Muscle of leg (tissue), 11 donors: Measurements from ENCODE around the gene MFSD12. TPM values are rescaled to one million over a fixed set of nuclear protein-coding genes. Genes with fewer than 3 reads are reported as not detected.
"Not testable (repeated sequence)": the region's sequence is repeated elsewhere in the genome, so short reads cannot be mapped to it uniquely, and the experiment has no call there.

ENCODE experiments used
- DNase-seq: peaks from one replicate; pipeline ENCODE4 v3.0.0; 2013
- H3K27ac ChIP-seq: one replicate; pipeline ENCODE4 v1.5.1; 2013; ENCODE audit warnings: mild to moderate bottlenecking, low read length, control low read depth
- H3K27me3 ChIP-seq: one replicate; pipeline ENCODE4 v1.6.1; 2013; ENCODE audit warnings: low read length; ENCODE audit not compliant: control insufficient read depth, insufficient read depth
- H3K36me3 ChIP-seq: one replicate; pipeline ENCODE4 v1.6.1; 2013; ENCODE audit warnings: low read length; ENCODE audit not compliant: control insufficient read depth, insufficient read depth
- H3K4me1 ChIP-seq: one replicate; pipeline ENCODE4 v1.6.1; 2013; ENCODE audit warnings: low read length; ENCODE audit not compliant: control insufficient read depth, insufficient read depth
- H3K4me3 ChIP-seq: one replicate; pipeline ENCODE4 v1.5.1; 2013; ENCODE audit warnings: low read length, control low read depth
- H3K9me3 ChIP-seq: replicated peaks from 2 replicates; pipeline ENCODE4 v1.6.1; 2013; ENCODE audit warnings: low read depth, low read length; ENCODE audit not compliant: control insufficient read depth
- WGBS: methylation state at CpG from one replicate; pipeline ENCODE4 v1.1.5; 2013; ENCODE audit warnings: missing lambda C conversion rate; ENCODE audit not compliant: insufficient coverage; 5-methylcytosine and 5-hydroxymethylcytosine counted together
- polyA plus RNA-seq, 8 donors: library from polyadenylated mRNA; unstranded; fragments of 120-200 nt; gene quantifications; one replicate each; pipeline versions ENCODE4 v1.2.1 to v1.2.3, GENCODE V29; 2013; ENCODE audit warnings: inconsistent platforms in 1 of 8, low replicate concordance in 1 of 8; ENCODE audit not compliant: insufficient read length in 8 of 8, insufficient read depth in 1 of 8
- total RNA-seq: library from RNA; stranded (reverse); fragments of 120-200 nt; gene quantifications from one replicate; pipeline ENCODE4 v1.2.4, GENCODE V29; 2013

Gene MFSD12
- total and polyA plus RNA-seq, 9 donors: 15.3 to 39.7 (median 27.6) TPM

DNA sequence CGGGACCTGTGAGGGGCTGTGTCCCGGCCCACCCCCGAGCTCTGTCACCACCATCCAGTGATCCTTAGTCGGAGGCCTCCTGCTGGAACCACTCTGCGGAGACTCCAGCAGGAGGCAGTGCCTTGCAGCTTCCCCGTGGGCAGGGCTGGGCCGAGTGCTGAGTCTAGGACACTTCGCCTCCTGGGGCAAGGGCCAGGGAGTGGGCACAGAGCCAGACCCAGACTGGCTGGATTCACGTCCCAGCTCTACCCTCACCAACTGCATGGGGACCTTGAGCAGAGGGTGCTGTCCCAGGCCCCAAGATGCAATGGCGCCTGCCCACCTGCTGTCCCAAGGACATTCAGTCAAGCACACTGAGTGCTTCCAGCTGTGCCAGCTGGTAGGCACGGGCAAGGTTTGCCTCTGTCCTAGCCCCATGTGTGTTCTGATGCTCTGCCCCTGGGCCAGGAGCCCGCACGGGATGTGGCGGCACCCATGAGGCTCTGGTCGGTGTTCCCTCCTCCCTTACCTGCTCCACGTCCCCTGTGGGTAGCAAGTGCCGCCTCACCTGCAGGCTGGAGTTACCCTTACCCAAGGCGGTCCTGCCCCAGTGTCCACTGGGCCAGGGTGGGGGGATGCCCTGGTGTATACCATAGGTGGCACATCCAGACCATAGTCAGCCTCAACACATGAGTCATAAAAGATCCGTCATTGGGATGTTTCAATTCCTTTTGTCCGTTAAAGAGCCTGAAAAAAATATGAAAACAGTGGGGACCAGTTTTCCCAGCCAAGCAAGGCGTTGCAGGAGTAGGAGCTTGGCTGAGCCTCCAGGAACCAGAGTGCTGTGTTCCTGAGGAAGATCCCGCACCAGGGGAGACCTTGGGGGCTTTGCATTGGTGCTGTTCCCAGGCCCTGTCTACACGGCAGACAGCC is 43.9 kb downstream of the MFSD12 start:
- WGBS: 71% methylated on average over 18 of the region's 23 CpGs
- H3K4me3 ChIP-seq: no peak overlapping the region
- H3K36me3 ChIP-seq: peaks cover 48% of the 10 kb centered on the region
- no peak overlapping the region for H3K27ac ChIP-seq
- H3K4me1 ChIP-seq: peaks cover 18% of the 10 kb centered on the region
- no peaks in the 10 kb centered on the region for H3K27me3 ChIP-seq
- no peak for DNase-seq
- H3K9me3 ChIP-seq: no peaks in the 10 kb centered on the region

DNA sequence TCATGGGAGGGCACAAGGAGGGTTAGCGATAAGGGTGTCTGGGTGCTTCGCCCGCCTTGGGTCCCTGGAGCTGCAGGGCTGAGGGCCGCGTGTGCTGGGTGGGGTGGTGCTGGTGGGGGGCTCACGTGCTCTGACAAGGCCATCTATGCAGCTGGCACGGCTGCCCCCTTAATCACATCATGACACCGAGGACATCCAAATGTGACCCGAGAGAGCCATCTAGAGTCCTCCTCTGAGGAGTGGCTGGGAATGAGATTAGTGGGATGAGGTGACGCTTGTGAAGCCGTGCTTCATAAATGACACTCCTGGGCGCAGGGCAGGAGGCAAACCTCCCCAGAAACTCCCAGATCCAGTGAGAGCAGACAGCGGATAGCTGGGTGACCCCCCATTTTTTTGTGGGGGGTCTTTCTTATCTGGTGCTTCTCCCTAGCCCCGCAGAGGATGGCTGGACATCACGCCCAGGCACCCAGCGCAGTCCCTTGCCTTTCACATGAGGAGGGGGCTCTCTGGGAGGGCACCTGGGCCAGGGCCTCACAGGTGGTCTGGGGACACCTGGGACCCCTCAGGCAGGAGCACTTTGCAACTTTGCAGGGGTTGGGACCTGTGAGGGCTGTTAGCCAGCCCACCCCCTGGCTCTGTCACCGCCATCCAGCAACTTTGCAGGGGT is 44.7 kb downstream of the MFSD12 start:
- WGBS: 90% methylated on average over 10 of the region's 17 CpGs
- H3K27ac ChIP-seq: no peak overlapping the region
- H3K9me3 ChIP-seq: no peaks in the 10 kb centered on the region
- no peak for DNase-seq
- no peak overlapping the region for H3K4me3 ChIP-seq
- H3K4me1 ChIP-seq: peaks cover 22% of the 10 kb centered on the region
- no peaks in the 10 kb centered on the region for H3K27me3 ChIP-seq
- peaks cover 46% of the 10 kb centered on the region for H3K36me3 ChIP-seq

DNA sequence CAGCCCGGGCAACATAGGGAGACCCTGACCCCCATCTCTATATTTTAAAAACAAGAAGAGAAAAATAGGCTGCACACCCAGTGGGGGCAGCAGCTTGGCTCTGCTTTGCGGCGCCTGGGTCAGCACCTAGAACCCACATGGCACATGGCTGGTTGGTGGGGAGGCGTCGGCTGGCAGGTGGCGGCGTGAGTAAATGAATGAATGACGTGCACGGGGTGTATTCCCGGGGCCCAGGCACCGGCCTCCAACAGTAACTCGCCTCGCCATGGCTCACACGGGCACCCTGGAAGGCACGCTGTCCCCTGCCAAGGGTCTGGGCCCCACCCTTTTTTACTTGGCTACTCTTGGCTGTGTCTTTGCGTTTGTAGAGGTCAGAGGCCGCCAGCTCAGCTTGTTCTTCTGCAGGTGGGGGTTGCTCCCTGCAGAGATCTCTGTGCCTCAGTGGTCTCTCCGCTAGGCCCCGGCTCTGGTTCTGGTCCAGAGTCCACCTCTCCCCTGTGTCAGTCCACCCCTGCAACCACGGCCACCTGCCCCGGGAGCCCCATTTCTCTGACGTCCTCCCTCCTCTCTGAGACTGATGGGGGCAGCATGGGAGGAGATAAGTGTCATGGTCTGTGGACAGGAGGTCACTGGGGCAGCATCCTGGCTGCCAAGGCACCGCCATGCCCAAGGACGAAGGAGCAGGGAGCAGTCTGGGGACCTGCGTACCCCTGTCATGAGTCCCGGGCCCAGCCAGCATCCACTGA is 45.7 kb downstream of the MFSD12 start:
- H3K36me3 ChIP-seq: peaks cover 46% of the 10 kb centered on the region
- no peaks in the 10 kb centered on the region for H3K27me3 ChIP-seq
- no peak for DNase-seq
- no peak overlapping the region for H3K27ac ChIP-seq
- H3K4me3 ChIP-seq: no peak overlapping the region
- no peaks in the 10 kb centered on the region for H3K9me3 ChIP-seq
- peaks cover 26% of the 10 kb centered on the region for H3K4me1 ChIP-seq
- WGBS: 90% methylated on average over 17 of the region's 26 CpGs

DNA sequence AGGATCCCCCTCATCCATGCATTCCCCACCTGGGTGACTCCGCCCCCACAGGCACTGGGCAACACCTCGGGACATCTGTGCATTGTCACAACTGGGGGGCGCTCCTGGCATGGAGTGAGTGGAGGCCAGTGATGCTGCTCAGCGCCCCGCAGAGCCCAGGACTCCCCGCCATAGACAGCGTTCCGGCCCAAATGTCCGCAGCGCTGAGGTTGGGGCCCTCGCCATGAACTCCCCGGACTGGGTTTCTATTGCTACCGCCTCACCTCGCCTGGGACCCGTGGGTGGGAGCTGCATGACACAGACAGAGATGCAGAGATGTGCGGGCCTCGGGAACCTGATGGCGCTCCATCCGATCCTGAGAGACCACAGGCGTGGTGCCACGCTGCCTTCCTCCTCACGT is 46.7 kb downstream of the MFSD12 start:
- Histone ChIP-seq H3K4me3 (no peak overlapping the region), H3K27ac (no peak overlapping the region), H3K4me1 (peaks cover 16% of the 10 kb centered on the region), H3K9me3 (no peaks in the 10 kb centered on the region), H3K27me3 (no peaks in the 10 kb centered on the region), H3K36me3 (peaks cover 42% of the 10 kb centered on the region)
- DNase-seq: no peak
- 85% methylated on average over 20 of the region's 22 CpGs for whole genome bisulfite sequencing

DNA sequence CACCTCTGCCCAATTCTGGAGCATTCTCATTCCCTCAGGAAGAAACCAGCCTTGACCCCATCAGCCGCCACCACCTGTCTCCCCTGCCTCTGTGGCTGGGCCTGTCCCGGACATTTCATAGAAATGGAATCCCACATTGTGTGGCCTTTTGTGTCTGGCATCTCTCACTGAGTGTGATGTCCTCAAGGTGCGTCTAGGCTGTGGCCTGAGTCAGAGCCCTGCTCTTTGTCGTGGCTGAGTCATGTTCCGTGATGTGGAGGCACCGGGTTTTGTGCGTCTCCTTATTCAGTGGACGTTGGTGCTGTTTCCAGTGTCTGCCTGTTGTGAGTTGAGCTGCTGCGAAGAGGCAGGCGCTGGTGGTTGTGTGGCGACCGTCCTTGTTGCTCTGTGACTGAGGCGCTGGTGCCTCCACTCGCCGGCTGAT is 47.8 kb downstream of the MFSD12 start:
- Histone ChIP-seq H3K9me3 (no peaks in the 10 kb centered on the region), H3K36me3 (peaks cover 42% of the 10 kb centered on the region), H3K27me3 (no peaks in the 10 kb centered on the region), H3K4me3 (no peak overlapping the region), H3K4me1 (peaks cover 20% of the 10 kb centered on the region), H3K27ac (no peak overlapping the region)
- no peak for DNase-seq
- WGBS: 93% methylated on average over 15 of the region's 15 CpGs

DNA sequence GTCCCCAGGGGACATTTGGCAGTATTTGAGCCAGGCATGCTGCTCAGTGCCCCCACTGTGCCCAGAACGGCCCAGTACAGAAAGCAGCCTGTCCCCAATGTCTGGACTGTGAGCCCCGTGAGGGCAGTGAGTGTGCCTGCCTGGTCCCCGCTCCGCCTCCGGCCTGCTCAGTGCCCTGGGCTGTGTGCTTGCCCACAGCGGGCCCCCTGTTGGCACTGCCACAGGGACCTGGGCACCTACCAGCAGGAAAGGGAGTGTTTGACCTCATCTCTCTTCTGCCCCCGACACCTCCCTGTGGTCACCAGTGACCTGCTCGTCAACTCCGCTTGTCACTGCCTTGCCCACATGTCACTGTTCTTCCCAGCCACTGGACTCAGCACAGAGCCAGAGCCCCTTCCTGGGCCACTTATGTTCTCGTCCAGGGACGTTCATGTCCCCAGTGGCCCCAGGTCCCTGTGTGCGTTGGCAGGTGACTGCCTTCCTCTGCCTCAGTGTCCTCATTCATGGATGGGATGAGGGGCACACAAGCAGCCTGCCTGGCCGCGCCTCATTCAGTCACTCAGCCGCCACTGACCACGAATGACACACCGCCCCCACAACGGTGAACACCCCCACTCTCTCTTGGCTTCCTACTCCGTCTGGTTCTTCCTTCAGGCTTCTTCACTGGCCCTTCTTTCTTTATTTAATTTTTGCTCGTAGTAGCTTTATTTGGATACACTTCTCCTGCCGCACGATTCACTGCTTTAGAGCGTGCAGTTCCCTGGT is 48.4 kb downstream of the MFSD12 start:
- no peak for DNase-seq
- WGBS: 85% methylated on average over 21 of the region's 23 CpGs
- Histone ChIP-seq H3K9me3 (no peaks in the 10 kb centered on the region), H3K4me1 (peaks cover 20% of the 10 kb centered on the region), H3K36me3 (peaks cover 40% of the 10 kb centered on the region), H3K4me3 (no peak overlapping the region), H3K27ac (no peak overlapping the region), H3K27me3 (no peaks in the 10 kb centered on the region)

DNA sequence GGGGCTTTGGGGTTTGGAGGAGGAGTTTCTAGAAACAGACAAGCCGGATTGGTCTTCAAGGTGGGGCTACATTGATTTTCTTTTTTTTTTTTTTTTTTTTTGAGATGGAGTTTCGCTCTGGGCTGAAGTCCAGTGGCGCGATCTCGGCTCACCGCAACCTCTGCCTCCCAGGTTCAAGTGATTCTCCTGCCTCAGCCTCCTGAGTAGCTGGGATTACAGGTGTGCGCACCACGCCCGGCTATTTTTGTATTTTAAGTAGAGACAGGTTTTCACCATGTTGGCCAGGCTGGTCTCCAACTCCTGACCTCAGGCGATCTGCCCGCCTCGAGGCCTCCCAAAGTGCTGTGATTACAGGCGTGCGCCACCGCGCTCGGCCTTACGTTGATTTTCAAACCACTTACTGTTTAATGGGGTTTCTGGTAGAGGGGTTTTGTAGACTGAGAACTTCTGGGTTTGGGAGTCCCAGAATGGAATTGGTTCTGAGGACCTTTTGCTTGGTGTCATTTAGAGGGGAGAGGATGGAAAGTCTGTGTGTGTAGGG is 49.2 kb downstream of the MFSD12 start:
- H3K4me3 ChIP-seq, DNase-seq, H3K27me3 ChIP-seq, H3K9me3 ChIP-seq, H3K27ac ChIP-seq: not testable (repeated sequence)
- Histone ChIP-seq H3K36me3 (peaks cover 34% of the 10 kb centered on the region), H3K4me1 (peaks cover 20% of the 10 kb centered on the region)
- WGBS: 98% methylated on average over 16 of the region's 18 CpGs

DNA sequence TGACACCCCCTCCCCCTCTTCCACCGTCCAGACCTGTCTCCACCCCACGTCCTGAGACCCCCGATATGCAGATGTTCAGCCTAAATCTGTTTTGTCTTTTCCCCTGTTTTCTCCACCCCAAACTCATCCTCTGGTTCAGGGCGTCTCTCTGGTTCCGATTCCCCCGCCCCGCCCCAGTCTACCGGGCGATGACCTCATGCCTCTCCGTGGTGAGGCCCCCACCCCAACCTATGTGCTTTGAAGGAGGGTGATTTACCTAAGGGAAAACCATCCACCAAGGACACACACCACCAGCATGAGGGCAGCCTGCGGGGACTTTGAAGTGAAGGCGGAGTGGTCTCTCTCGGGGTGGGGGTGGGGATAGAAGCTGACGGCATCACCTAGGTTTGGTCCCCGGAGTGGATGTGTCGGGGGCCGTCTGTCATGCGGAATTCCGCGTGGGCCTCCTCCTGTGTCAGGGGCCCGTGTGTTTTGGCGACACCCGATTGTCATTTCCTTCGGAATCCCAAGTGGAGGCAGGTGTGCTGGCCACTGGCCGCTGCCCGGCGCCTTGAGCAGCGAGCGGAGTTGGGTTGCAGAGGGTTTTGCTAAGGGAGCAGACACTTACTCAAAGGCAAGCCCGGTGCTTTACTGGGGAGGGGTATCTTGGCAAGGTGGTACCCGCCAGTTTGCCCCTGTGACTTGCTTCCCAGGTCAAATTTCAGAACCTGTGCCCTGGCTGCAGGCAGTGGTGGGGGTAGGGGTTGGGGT is 49.8 kb downstream of the MFSD12 start:
- H3K9me3 ChIP-seq: no peaks in the 10 kb centered on the region
- peaks cover 20% of the 10 kb centered on the region for H3K4me1 ChIP-seq
- WGBS: 11% methylated on average over 23 of the region's 31 CpGs
- peak; percentile 48 for DNase-seq
- peak overlapping the region; percentile 89 for H3K4me3 ChIP-seq
- peak overlapping the region; percentile 76 for H3K27ac ChIP-seq
- no peaks in the 10 kb centered on the region for H3K27me3 ChIP-seq
- H3K36me3 ChIP-seq: peaks cover 28% of the 10 kb centered on the region
